SK-N-SH (cell line): ENCODE data around the gene ACVR1B. TPM values are rescaled to one million over a fixed set of nuclear protein-coding genes. Genes with fewer than 3 reads are reported as not detected.
A peak's percentile ranks its signal among the peaks of the same experiment; 100 is the strongest.

Experiments
- CTCF ChIA-PET: fragments of 300-600, 350-600 bp; formaldehyde crosslinking; extraction: SDS; loops from one replicate; lab custom pipeline; 2021; lab: Yijun Ruan, JAX
- POLR2A ChIA-PET: fragments of 350-600 bp; sonication (Branson Sonifier 250); formaldehyde crosslinking; extraction: SDS; loops from one replicate; lab custom pipeline; 2020; ENCODE audit warnings: antibody characterized with exemption, inconsistent platforms; lab: Yijun Ruan, JAX
- DNase-seq: peaks from one replicate; pipeline ENCODE4 v3.0.0; 2012
- H2AFZ ChIP-seq: fragments of 200-600 bp; sonication (generic); 2 replicates; pipeline ENCODE4 v1.8.1; 2016; ENCODE audit warnings: antibody characterized with exemption, mild to moderate bottlenecking, low read depth
- H3F3A ChIP-seq: fragments of 200-600 bp; sonication (generic); replicated peaks from 2 replicates; pipeline ENCODE3; 2016; ENCODE audit warnings: antibody characterized with exemption, mild to moderate bottlenecking; ENCODE audit not compliant: insufficient read depth
- H3K27ac ChIP-seq, 2 experiments: fragments of 200-500 bp in 1 of 2; fragments of 200-600 bp in 1 of 2; sonication (Bioruptor generic) in 1 of 2; sonication (generic), shearing (Covaris generic) in 1 of 2; 2 replicates each; pipeline versions ENCODE4 v1.5.1 to v1.6.1; 2014 to 2016; ENCODE audit warnings: low read depth in 2 of 2, inconsistent platforms in 1 of 2, low read length in 1 of 2, mild to moderate bottlenecking in 1 of 2, mixed read lengths in 1 of 2
- H3K27me3 ChIP-seq: fragments of 200-600 bp; sonication (generic), shearing (Covaris generic); 2 replicates; pipeline ENCODE4 v1.6.1; 2016; ENCODE audit warnings: mixed run types; ENCODE audit not compliant: insufficient read depth
- H3K36me3 ChIP-seq, 2 experiments: fragments of 200-500 bp in 1 of 2; fragments of 200-600 bp in 1 of 2; sonication (Bioruptor generic) in 1 of 2; sonication (generic) in 1 of 2; replicated peaks in 1 of 2; 2 replicates each; pipeline versions ENCODE3 to v1.5.1; 2014 to 2016; ENCODE audit warnings: low read length in 1 of 2, mild to moderate bottlenecking in 1 of 2; ENCODE audit not compliant: insufficient read depth in 2 of 2, control insufficient read depth in 1 of 2
- H3K4me1 ChIP-seq, 2 experiments: fragments of 200-500 bp in 1 of 2; fragments of 200-600 bp in 1 of 2; sonication (Bioruptor generic) in 1 of 2; sonication (generic), shearing (Covaris generic) in 1 of 2; 2 replicates each; pipeline versions ENCODE4 v1.5.1 to v1.6.1; 2014 to 2016; ENCODE audit warnings: low read depth in 1 of 2, low read length in 1 of 2, mixed run types in 1 of 2; ENCODE audit not compliant: insufficient read depth in 2 of 2, control insufficient read depth in 1 of 2
- H3K4me2 ChIP-seq: fragments of 200-600 bp; sonication (generic), shearing (Covaris generic); 2 replicates; pipeline ENCODE4 v1.6.1; 2017; ENCODE audit warnings: mixed run types
- H3K4me3 ChIP-seq, 2 experiments: fragments of 200-500 bp in 1 of 2; fragments of 200-600 bp in 1 of 2; sonication (Bioruptor generic) in 1 of 2; sonication (generic), shearing (Covaris generic) in 1 of 2; 2 replicates each; pipeline versions ENCODE4 v1.5.1 to v1.8.1; 2014 to 2016; ENCODE audit warnings: low read depth in 2 of 2, inconsistent platforms in 1 of 2, low read length in 1 of 2, mild to moderate bottlenecking in 1 of 2, mixed read lengths in 1 of 2, moderate library complexity in 1 of 2
- H3K79me2 ChIP-seq: fragments of 200-600 bp; sonication (generic); 2 replicates; pipeline ENCODE4 v1.8.1; 2017; ENCODE audit warnings: mild to moderate bottlenecking; ENCODE audit not compliant: insufficient read depth
- H3K9ac ChIP-seq: fragments of 200-600 bp; sonication (generic); 2 replicates; pipeline ENCODE4 v1.6.1; 2017; ENCODE audit warnings: mixed run types
- H3K9me2 ChIP-seq: fragments of 200-600 bp; sonication (generic); 2 replicates; pipeline ENCODE4 v1.6.1; 2017; ENCODE audit warnings: mixed run types
- H3K9me3 ChIP-seq: fragments of 200-600 bp; sonication (generic); 2 replicates; pipeline ENCODE4 v1.6.1; 2017; ENCODE audit warnings: mixed run types, mild to moderate bottlenecking, moderate library complexity
- H4K20me1 ChIP-seq: fragments of 200-600 bp; sonication (generic); 2 replicates; pipeline ENCODE4 v1.6.1; 2017; ENCODE audit warnings: mild to moderate bottlenecking, mixed run types; ENCODE audit not compliant: insufficient read depth
- EZH2phosphoT487 ChIP-seq: fragments of 200-600 bp; sonication (generic); IDR thresholded peaks from 2 replicates; pipeline ENCODE4 v1.6.1; 2017; ENCODE audit warnings: low read depth, mixed run types, mild to moderate bottlenecking, antibody characterized with exemption, moderate library complexity, borderline replicate concordance
- MEF2A ChIP-seq: IDR thresholded peaks from 2 replicates; pipeline ENCODE4 v1.4.0; 2012; ENCODE audit warnings: low read depth, borderline replicate concordance
- PBX3 ChIP-seq: IDR thresholded peaks from 2 replicates; pipeline ENCODE4; 2012
- RAD21 ChIP-seq: IDR thresholded peaks from 2 replicates; pipeline ENCODE4 v1.6.1; 2012; ENCODE audit warnings: mild to moderate bottlenecking, low read length
- WGBS: methylation state at CpG from one replicate; pipeline ENCODE4 v1.1.6; 2017; ENCODE audit warnings: low lambda C conversion rate; 5-methylcytosine and 5-hydroxymethylcytosine counted together
- polyA plus RNA-seq, 3 experiments: library from polyadenylated mRNA; depleted of rRNA; stranded (reverse); fragments of >200 nt; gene quantifications; 2 replicates each; pipeline ENCODE4 v1.2.3, GENCODE V29; 2012
- TF ChIP-seq, protein P1 (sequence below): fragments of 150-350 bp; IDR thresholded peaks from 2 replicates; pipeline ENCODE4 v1.6.1; 2017; ENCODE audit warnings: antibody characterized with exemption, low read length, low read depth, borderline replicate concordance
- TF ChIP-seq, protein P2 (sequence below): IDR thresholded peaks from 2 replicates; pipeline ENCODE4 v1.6.1; 2012; ENCODE audit warnings: mild to moderate bottlenecking, low read depth, low read length, moderate library complexity

ACVR1B gene
- polyA plus RNA-seq, 1 of the 3 experiments (the other 2 are of a cell fraction): 12.1 TPM

DNA sequence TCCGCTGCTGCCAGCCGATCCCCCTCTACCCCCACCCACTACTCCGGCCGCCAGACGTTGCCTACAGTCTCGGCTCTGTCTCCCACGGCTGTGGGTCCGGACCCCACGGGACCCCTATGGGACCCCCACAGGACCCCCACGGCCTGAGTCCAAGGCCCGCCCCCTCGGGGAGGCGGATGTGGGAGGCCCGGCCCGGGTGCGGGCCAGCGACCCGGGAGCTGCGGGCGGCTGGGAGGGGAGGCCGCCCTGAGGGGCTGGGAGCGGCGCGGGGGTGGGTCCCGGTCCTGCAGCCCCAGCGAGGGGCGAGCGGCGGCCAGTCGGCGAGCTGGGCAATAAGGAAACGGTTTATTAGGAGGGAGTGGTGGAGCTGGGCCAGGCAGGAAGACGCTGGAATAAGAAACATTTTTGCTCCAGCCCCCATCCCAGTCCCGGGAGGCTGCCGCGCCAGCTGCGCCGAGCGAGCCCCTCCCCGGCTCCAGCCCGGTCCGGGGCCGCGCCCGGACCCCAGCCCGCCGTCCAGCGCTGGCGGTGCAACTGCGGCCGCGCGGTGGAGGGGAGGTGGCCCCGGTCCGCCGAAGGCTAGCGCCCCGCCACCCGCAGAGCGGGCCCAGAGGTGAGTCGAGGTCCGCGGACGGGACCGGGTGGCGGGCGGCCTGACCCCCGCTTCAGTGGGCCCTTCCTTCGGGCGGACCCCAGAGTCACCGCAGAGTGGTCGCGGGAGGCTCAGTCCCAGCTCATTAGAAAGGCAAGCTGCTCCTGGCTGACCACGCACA, 44.2 kb upstream of the ACVR1B start, which contains the start of gene ACVRL1:
ACVRL1 (plus strand) TSS at position 422 of the 773 bp plus-strand sequence. CDS start 4,971 bp downstream, outside the sequence.
- Histone ChIP-seq H3K4me3 (no peak within 1 kb of the TSS), H3K9ac (no peak within 1 kb of the TSS), H2AFZ (no peak within 1 kb of the TSS), H3K79me2 (no peaks in the 10 kb centered on the region), H3K27ac (peak within 1 kb of the TSS in 1 of 2 experiments; percentile 40; a peak in 2 of 4 replicates), H3K27me3 (no peaks in the 10 kb centered on the region), H3K9me3 (no peaks in the 10 kb centered on the region), H4K20me1 (no peaks in the 10 kb centered on the region), H3K36me3 (no peaks in the 10 kb centered on the region), H3K4me2 (no peak within 1 kb of the TSS), H3K4me1 (peaks cover 0 to 43% of the 10 kb centered on the region in 2 experiments; a peak in 2 of 4 replicates), H3F3A (no peaks in the 10 kb centered on the region), H3K9me2 (no peaks in the 10 kb centered on the region)
- ChIA-PET CTCF (interaction anchor here (0.8 to 3.9 kb wide), 6 partner anchors 11 to 118 kb away, joined by 3 to 30 read pairs (median 3); no protein-coding TSS in a partner anchor), POLR2A (interaction anchor here (1.0 kb wide), 1 partner anchor 34 kb away, joined by 3 read pairs; no protein-coding TSS in a partner anchor)
- TF ChIP-seq RAD21: no peak
- WGBS: 87% methylated on average over 56 of the region's 74 CpGs
- no peak for DNase-seq

- no peak overlapping the region for H3K9ac ChIP-seq
- TF ChIP-seq, protein P1, sequence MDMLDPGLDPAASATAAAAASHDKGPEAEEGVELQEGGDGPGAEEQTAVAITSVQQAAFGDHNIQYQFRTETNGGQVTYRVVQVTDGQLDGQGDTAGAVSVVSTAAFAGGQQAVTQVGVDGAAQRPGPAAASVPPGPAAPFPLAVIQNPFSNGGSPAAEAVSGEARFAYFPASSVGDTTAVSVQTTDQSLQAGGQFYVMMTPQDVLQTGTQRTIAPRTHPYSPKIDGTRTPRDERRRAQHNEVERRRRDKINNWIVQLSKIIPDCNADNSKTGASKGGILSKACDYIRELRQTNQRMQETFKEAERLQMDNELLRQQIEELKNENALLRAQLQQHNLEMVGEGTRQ: no peak
- TF ChIP-seq, protein P2, sequence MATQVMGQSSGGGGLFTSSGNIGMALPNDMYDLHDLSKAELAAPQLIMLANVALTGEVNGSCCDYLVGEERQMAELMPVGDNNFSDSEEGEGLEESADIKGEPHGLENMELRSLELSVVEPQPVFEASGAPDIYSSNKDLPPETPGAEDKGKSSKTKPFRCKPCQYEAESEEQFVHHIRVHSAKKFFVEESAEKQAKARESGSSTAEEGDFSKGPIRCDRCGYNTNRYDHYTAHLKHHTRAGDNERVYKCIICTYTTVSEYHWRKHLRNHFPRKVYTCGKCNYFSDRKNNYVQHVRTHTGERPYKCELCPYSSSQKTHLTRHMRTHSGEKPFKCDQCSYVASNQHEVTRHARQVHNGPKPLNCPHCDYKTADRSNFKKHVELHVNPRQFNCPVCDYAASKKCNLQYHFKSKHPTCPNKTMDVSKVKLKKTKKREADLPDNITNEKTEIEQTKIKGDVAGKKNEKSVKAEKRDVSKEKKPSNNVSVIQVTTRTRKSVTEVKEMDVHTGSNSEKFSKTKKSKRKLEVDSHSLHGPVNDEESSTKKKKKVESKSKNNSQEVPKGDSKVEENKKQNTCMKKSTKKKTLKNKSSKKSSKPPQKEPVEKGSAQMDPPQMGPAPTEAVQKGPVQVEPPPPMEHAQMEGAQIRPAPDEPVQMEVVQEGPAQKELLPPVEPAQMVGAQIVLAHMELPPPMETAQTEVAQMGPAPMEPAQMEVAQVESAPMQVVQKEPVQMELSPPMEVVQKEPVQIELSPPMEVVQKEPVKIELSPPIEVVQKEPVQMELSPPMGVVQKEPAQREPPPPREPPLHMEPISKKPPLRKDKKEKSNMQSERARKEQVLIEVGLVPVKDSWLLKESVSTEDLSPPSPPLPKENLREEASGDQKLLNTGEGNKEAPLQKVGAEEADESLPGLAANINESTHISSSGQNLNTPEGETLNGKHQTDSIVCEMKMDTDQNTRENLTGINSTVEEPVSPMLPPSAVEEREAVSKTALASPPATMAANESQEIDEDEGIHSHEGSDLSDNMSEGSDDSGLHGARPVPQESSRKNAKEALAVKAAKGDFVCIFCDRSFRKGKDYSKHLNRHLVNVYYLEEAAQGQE: no peak
- TF ChIP-seq MEF2A (no peak), EZH2phosphoT487 (no peak), PBX3 (no peak)
- TF ChIP-seq, all 33 proteins: peak for 0
- Histone ChIP-seq H3K27me3 (no peaks in the 10 kb centered on the region), H3K4me1 (peaks cover 0 to 49% of the 10 kb centered on the region in 2 experiments; a peak in 2 of 4 replicates), H3K4me2 (no peak overlapping the region), H2AFZ (no peak overlapping the region), H3K9me2 (no peaks in the 10 kb centered on the region), H3K79me2 (no peaks in the 10 kb centered on the region), H3F3A (no peaks in the 10 kb centered on the region), H4K20me1 (no peaks in the 10 kb centered on the region), H3K9me3 (no peaks in the 10 kb centered on the region), H3K27ac (no peak overlapping the region; a peak in 1 of 4 replicates), H3K36me3 (no peaks in the 10 kb centered on the region), H3K4me3 (no peak overlapping the region)
- ChIA-PET POLR2A (interaction anchor here (1.0 kb wide), 1 partner anchor 33 kb away, joined by 3 read pairs; no protein-coding TSS in a partner anchor), CTCF (interaction anchor here (0.6 to 3.9 kb wide), 7 partner anchors 10 to 117 kb away, joined by 3 to 30 read pairs (median 3); no protein-coding TSS in a partner anchor)
- DNase-seq: no peak
- 80% methylated on average over 6 of the region's 7 CpGs for WGBS
These were observed 43.6 kb upstream of the ACVR1B start for GRCh38 chr12:51907856-51908425.
